Astrocyte (in vitro differentiated cells and primary cell): Measurements from ENCODE around the gene RBM38.

Experiments used
- EZH2 ChIP-seq: IDR thresholded peaks from 2 replicates; pipeline ENCODE4 v1.6.1; 2012; ENCODE audit warnings: mild to moderate bottlenecking, low read length, inconsistent platforms; ENCODE audit not compliant: insufficient read depth
- TF ChIP-seq, protein P1 (sequence below): IDR thresholded peaks from 2 replicates; pipeline ENCODE4 v1.5.1; 2011; ENCODE audit warnings: low read depth, mild to moderate bottlenecking, inconsistent platforms, low read length, moderate library complexity; ENCODE audit not compliant: insufficient read depth

- TF ChIP-seq, protein P1, sequence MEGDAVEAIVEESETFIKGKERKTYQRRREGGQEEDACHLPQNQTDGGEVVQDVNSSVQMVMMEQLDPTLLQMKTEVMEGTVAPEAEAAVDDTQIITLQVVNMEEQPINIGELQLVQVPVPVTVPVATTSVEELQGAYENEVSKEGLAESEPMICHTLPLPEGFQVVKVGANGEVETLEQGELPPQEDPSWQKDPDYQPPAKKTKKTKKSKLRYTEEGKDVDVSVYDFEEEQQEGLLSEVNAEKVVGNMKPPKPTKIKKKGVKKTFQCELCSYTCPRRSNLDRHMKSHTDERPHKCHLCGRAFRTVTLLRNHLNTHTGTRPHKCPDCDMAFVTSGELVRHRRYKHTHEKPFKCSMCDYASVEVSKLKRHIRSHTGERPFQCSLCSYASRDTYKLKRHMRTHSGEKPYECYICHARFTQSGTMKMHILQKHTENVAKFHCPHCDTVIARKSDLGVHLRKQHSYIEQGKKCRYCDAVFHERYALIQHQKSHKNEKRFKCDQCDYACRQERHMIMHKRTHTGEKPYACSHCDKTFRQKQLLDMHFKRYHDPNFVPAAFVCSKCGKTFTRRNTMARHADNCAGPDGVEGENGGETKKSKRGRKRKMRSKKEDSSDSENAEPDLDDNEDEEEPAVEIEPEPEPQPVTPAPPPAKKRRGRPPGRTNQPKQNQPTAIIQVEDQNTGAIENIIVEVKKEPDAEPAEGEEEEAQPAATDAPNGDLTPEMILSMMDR: no peak
- TF ChIP-seq EZH2: no peak
Measured at GRCh38 chr20:57350081-57350710, 41.0 kb upstream of the RBM38 start.
